Occipital lobe (tissue), 2 donors: ENCODE data around the gene KLF14. TPM values are rescaled to one million over a fixed set of nuclear protein-coding genes. Genes with fewer than 3 reads are reported as not detected.
"Not testable (repeated sequence)": the region's sequence is repeated elsewhere in the genome, so short reads cannot be mapped to it uniquely, and the experiment has no call there.

ENCODE experiments used
- DNase-seq: peaks from one replicate; lab custom pipeline; 2025; lab: John Stamatoyannopoulos, UW
- total RNA-seq: library from RNA; depleted of rRNA; stranded (reverse); fragments of >200 nt; gene quantifications from one replicate; pipeline ENCODE4 v1.2.3, GENCODE V29; 2014

KLF14 gene
- total RNA-seq = not detected

GRCh38 chr7:130733931-130734814 lies at the start of gene KLF14:
Gene KLF14 (minus strand): TSS chr7:130734207. CDS start chr7:130734033, 174 bp downstream.
- no peak for DNase-seq

GRCh38 chr7:130781346-130781745 lies 47.3 kb upstream of the KLF14 start:
- no peak for DNase-seq

DNA sequence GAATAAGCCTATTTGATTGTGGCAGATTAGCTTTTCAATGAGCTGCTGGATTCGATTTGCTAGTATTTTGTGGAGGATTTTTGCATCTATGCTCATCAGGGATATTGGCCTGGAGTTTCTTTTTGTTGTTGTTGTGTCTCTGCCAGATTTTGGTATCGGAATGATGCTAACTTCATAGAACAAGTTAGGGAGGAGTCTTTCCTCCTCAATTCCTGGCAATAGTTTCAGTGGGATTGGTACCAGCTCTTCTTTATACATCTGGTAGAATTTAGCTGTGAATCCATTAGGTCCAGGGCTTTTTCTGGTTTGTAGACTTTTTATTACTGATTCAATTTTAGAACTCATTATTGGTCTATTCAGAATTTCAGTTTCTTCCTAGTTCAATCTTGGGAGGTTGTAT lies 43.4 kb upstream of the KLF14 start:
- no peak for DNase-seq

GRCh38 chr7:130772456-130772855 lies 38.4 kb upstream of the KLF14 start:
- DNase-seq = not testable (repeated sequence)

- DNase-seq = no peak
These were observed 34.8 kb upstream of the KLF14 start for GRCh38 chr7:130768854-130769253.

DNA sequence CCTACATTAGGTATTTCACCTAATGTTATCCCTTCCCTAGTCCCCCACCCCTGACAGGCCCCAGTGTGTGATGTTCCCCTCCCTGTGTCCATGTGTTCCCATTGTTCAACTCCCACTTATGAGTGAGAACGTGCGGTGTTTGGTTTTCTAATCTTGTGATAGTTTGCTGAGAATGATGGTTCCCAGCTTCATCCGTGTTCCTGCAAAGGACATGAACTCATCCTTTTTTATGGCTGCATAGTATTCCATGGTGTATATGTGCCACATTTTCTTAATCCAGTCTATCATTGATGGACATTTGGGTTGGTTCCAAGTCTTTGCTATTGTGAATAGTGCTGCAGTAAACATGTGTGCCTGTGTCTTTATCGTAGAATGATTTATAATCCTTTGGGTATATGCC lies 30.6 kb upstream of the KLF14 start:
- not testable (repeated sequence) for DNase-seq

DNA sequence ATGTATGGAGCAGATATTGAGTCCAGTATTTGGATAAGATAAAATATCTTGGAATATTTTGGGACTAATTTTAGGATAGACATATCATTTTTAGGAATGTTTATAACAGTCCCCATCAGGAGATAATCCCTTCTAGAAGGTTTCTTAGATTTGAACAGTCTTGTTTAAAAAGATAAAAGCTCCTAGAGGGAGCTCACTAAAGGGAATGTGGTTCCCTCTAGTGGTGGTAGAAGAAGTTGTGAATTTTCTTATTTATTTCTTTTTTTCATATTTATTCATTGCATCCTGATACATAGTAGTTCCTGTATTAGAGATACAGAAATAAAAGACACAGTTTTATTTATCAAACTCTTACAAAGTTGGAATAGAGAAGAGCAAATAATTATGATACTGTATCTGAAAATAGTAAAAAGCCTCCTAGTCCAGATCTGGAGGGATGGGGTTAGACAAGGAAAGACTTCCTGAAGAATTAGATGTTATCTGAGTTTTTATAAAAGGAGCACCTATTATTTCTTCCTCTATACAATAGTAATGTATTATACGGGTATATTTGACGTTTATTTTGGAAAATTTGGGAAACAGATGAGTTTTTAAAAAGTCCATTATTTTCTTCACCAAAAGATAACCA lies 24.5 kb upstream of the KLF14 start:
- DNase-seq = no peak

DNA sequence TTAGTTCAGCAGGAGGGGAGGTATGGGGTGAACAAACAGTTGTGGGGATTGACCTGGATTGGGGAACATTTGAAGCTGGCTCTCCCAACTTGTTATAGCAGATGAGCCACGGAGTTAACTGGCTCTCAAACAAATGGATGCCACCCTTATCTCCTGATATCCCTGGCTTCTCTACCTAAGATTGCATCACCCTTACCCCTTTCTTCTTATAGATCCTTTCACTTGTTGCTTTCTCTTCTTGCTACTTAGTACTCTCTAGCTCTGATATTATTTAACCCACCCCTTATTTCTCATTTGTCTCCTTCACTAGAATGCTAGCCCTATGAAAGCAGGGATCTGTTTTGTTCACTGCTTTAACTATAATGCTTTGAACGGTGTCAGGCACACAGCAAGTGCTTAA lies 22.3 kb upstream of the KLF14 start:
- no peak for DNase-seq

GRCh38 chr7:130752424-130752823 lies 18.4 kb upstream of the KLF14 start:
- no peak for DNase-seq

GRCh38 chr7:130750755-130751154 lies 16.7 kb upstream of the KLF14 start:
- DNase-seq = no peak

DNA sequence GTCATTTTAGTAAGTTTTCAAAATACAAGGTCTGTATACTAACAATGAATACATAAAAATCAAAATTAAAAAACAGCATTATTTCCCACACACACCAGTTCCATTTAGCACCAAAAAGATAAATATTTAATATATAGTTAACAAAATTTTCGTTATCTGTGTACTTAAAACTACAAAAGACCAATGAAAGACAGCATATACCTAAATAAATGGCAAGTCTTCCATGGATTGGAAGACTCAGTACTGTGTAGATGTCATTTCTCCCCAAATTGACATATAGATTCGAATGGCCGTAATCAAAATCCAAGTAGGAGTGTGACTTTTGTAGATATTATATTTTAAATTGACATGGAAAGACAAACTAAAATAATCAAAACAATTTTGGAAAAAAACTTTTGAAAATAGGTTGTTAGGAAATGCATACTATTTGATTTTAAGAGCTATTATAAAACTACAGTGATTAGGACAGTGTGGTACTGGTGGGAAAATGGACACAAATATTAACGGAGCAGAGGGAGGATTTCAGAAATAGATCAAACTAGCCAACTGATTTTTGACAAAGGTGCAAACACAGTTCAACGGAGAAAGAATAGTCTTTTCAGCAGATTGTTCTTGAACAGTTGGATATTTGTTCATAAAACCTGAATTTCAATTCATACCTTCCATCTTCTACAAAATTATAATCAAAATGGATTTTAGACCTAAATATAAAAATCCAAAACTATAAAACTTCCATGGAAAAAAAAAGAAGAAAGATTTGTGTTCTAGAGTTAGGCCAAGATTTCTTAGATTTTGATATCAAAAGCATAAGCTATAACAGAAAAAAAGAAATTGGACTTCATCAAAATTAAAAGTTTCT lies 14.8 kb upstream of the KLF14 start:
- DNase-seq = no peak

DNA sequence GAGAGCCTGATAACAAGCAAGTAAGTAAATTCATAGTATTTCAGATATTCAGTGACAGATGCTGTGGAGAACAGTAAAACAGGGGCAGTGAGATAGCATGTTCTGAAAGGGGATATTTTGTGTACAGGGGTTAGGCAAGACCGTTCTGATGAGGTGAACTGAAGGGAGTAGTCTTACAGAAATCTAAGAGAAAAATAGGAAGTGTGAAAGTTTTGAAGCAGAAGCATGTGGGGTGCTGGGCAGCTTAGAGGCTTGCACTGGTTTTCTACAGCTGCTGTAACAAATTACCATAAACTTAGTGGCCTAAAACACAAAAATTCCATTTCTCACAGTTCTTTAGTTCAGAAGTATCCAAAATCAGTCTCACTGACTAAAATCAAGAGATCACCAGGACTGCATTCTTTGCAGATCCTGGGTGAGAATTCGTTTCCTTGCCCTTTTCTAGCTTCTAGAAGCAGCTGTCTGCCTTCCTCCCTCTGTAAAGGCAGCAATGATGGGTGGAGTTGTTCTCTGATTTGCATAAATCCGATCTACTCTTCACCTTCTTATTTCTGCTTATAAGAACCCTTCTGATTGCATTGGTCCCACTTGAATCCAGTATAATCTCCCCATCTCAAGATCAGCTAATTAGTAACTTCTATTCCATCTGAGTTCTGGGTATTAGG lies 7.5 kb upstream of the KLF14 start:
- DNase-seq = no peak

DNA sequence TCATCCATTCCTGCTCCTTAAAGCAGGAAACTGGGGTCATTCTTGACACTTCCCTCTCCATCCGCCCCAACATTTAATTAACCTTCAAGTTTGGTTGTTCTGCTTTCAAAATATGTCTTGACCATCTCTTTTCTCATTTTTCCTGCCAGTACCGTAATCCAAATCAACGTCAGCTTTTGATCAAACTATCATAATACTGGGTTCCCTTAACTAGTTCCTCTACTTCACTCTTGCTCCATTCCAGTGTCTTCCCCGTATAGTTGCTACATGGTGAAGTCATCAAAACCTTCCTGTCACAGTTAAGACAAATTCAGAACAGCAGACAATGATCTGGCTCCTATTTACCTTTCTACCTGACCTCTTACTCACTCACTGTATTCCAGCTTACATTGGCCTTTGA lies 6.6 kb upstream of the KLF14 start:
- no peak for DNase-seq

GRCh38 chr7:130736298-130736900 lies 2.4 kb upstream of the KLF14 start:
- no peak for DNase-seq

- DNase-seq = no peak
These were observed 1.1 kb upstream of the KLF14 start for GRCh38 chr7:130734815-130735716.

DNA sequence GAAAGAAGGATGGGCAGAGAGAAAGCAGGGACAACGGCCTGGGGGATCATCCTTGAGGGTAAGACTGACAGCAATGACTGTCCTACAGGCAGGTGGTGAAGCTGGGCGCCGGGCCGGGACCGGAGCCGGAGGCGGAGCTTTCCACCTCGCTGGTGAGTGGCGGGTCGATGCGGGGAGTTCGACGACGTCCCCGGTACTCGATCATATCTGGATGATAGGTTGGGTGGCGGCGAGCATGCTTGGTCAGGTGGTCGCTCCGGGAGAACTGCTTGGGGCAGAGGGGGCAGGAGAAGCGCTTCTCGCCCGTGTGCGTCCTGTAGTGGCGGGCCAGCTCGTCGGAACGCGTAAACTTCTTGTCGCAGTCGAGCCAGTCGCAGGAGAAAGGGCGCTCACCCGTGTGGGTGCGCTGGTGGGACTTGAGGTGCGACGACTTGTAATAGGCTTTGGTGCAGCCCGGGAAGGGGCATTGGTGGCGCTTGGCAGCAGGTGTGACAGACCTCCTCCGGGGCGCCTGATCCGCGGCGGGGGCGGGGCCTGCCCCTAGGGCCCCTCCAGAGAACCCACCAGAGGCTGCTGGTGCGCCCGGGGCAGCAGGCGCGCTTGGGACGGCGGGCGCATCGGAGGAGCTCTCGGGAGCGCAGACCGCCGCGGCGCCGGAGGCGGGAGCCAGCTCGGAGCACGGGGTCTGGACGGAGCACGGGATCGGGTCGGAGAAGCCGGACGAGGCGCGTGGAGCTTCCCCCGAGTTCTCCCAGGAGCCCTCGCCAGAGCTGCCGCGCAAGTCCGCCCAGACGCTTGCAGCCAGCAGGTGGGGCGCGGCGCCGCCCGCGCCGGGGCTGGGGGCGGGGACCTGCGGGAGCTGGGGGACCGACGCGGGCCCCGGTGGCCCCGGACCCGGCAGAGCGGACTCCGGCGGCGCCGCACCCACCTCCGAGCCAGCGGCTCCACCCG lies 752 bp downstream of the KLF14 start:
- no peak for DNase-seq

GRCh38 chr7:130723784-130724183 lies 10.2 kb downstream of the KLF14 start:
- no peak for DNase-seq

GRCh38 chr7:130721486-130722277 lies 12.3 kb downstream of the KLF14 start:
- DNase-seq = peak; percentile 21
